ENCODE results near the gene ETNK2. TPM values are rescaled to one million over a fixed set of nuclear protein-coding genes. Genes with fewer than 3 reads are reported as not detected.

The ETNK2 gene
- total and polyA plus RNA-seq, 2 experiments from 2014 or later: 7.6 to 26.2 TPM

- H3K36me3 Mint-ChIP-seq (ENCODE audit: low read depth): peaks cover 8% of the 10 kb centered on the region; the same call in 2 of the 3 replicates
- no peaks in the 10 kb centered on the region for H3K4me1 Mint-ChIP-seq
- peak; percentile 28 for DNase-seq (ENCODE audit: low spot score)
- Histone ChIP-seq H2AFZ (no peak overlapping the region), H3K36me3 (ENCODE audit: insufficient read depth) (0 out of 2 replicates have a peak, but pooled peaks cover 5% of the 10 kb centered on the region), H3K4me2 (no peak overlapping the region), H4K20me1 (replicated peaks; ENCODE audit: insufficient read depth) (no peaks in the 10 kb centered on the region), H3K79me2 (replicated peaks; ENCODE audit: insufficient read depth) (no peaks in the 10 kb centered on the region), H3F3A (replicated peaks; ENCODE audit: low read depth) (no peaks in the 10 kb centered on the region), H3K4me1 (ENCODE audit: insufficient read depth) (no peaks in the 10 kb centered on the region), H3K4me3 (no peak overlapping the region), H3K9me2 (ENCODE audit: insufficient read depth) (0 out of 2 replicates have a peak, but pooled peaks cover 5% of the 10 kb centered on the region), H3K27ac (ENCODE audit: low read depth) (no peak overlapping the region), H3K27me3 (ENCODE audit: insufficient read depth) (no peaks in the 10 kb centered on the region)
- no peaks in the 10 kb centered on the region for H3K27me3 Mint-ChIP-seq (ENCODE audit: insufficient read depth, low read depth, poor library complexity)
- TF ChIP-seq CREB1 (CRISPR knock-in tag; IDR thresholded peaks at IDR 0.05; ENCODE audit: low read depth) (no peak), EZH2phosphoT487 (IDR thresholded peaks at IDR 0.05; ENCODE audit: unreplicated experiment) (no peak), ZNF331 (CRISPR knock-in tag; IDR thresholded peaks at IDR 0.05; ENCODE audit: low read depth) (no peak), POLR2AphosphoS5 (IDR thresholded peaks at IDR 0.05; ENCODE audit: low read depth) (no peak), ETS1 (IDR thresholded peaks at IDR 0.05) (no peak)
- peaks cover 38% of the 10 kb centered on the region for H3K9me3 Mint-ChIP-seq
- H3K4me3 Mint-ChIP-seq: no peak overlapping the region
- ATAC-seq: no peak
- H3K27ac Mint-ChIP-seq: no peak overlapping the region
Measured at GRCh38 chr1:204171751-204172178, 19.9 kb upstream of the ETNK2 start.

GRCh38 chr1:204170494-204171155, 18.8 kb upstream of the ETNK2 start:
- Histone ChIP-seq H3K9me2 (ENCODE audit: insufficient read depth) (0 out of 2 replicates have a peak, but pooled peaks cover 5% of the 10 kb centered on the region), H4K20me1 (replicated peaks; ENCODE audit: insufficient read depth) (no peaks in the 10 kb centered on the region), H3K36me3 (ENCODE audit: insufficient read depth) (0 out of 2 replicates have a peak, but pooled peaks cover 5% of the 10 kb centered on the region), H3K27me3 (ENCODE audit: insufficient read depth) (no peaks in the 10 kb centered on the region), H3K4me2 (no peak overlapping the region), H3K4me3 (no peak overlapping the region), H2AFZ (no peak overlapping the region), H3K79me2 (replicated peaks; ENCODE audit: insufficient read depth) (no peaks in the 10 kb centered on the region), H3F3A (replicated peaks; ENCODE audit: low read depth) (no peaks in the 10 kb centered on the region), H3K27ac (ENCODE audit: low read depth) (no peak overlapping the region), H3K4me1 (ENCODE audit: insufficient read depth) (no peaks in the 10 kb centered on the region)
- ATAC-seq (no peak), DNase-seq (ENCODE audit: low spot score) (no peak)
- H3K4me1 Mint-ChIP-seq: no peaks in the 10 kb centered on the region
- no peak overlapping the region for H3K4me3 Mint-ChIP-seq
- TF ChIP-seq CREB1 (CRISPR knock-in tag; IDR thresholded peaks at IDR 0.05; ENCODE audit: low read depth) (no peak), NANOG (IDR thresholded peaks at IDR 0.05; ENCODE audit: borderline replicate concordance) (no peak), CTCF (conservative IDR thresholded peaks at IDR 0.05; ENCODE audit: low read depth in 2 of 2) (no peak), ZNF331 (CRISPR knock-in tag; IDR thresholded peaks at IDR 0.05; ENCODE audit: low read depth) (no peak), ZNF462 (CRISPR knock-in tag; IDR thresholded peaks at IDR 0.05) (no peak), ZNF114 (CRISPR knock-in tag; IDR thresholded peaks at IDR 0.05) (no peak)
- peaks cover under 1% of the 10 kb centered on the region for H3K27me3 Mint-ChIP-seq (ENCODE audit: insufficient read depth, low read depth, poor library complexity)
- no peak overlapping the region for H3K27ac Mint-ChIP-seq
- peaks cover 38% of the 10 kb centered on the region for H3K9me3 Mint-ChIP-seq
- H3K36me3 Mint-ChIP-seq (ENCODE audit: low read depth): peaks cover 8% of the 10 kb centered on the region; the same call in 2 of the 3 replicates
